HG03354 (cell line): ENCODE data around the gene IQSEC1.

Source experiments
- ATAC-seq: cut with Tn5 transposase; IDR thresholded peaks from one replicate; pipeline ENCODE4 v1.9.1; 2021; ENCODE audit warnings: mild to moderate bottlenecking; ENCODE audit not compliant: unreplicated experiment, poor library complexity, severe bottlenecking

IQSEC1 gene

GRCh38 chr3:13053420-13053819 lies 19.8 kb downstream of the IQSEC1 start:
- no peak for ATAC-seq

DNA sequence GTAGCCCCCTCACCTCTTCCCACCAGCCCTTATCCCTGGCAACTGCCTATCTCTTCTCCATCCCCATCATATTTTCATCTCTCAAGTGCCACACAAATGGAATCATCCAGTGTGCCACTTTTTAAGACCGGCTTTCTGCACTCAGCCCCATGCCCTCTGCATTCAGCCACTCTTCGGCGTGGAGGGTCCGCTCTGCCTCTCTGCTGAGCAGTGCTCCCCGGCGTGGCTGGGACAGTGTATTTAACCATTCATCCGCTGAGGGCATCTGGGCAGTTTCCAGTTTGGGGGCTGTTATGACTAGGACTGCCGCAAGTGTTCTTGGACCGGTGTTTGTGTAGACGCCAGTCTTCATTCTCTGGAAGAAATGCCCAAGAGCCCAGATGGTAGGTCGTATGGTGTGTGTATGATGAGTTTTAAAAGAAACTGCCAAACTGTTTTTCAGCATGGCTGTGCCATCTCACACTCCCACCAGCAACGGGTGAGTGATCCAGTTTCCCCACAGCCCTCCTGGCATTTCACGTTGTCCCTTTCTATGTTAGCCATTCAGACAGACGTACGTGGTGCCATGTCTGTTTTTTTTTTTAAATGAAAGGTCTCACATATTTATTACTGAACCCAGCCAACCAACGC lies 20.9 kb downstream of the IQSEC1 start:
- ATAC-seq: no peak

DNA sequence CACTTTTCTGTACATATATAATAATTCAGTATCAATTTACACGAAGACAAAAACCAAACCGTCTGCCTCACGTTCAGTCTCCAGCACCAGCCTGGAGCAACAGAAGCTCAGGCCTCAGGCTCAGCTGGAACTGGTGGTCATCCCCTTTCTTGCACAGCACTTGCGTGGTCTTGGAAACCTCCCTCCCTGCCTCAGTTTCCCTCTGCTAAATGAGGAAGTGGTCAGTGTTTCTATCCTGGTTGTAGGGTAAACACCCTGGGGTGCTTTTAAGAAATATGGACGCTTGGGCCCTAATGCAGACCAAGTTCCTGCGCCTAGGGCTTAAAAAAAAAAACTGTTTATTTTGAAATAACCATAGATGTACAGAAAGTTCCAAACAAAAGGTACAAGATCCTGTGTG lies 21.6 kb downstream of the IQSEC1 start:
- no peak for ATAC-seq

DNA sequence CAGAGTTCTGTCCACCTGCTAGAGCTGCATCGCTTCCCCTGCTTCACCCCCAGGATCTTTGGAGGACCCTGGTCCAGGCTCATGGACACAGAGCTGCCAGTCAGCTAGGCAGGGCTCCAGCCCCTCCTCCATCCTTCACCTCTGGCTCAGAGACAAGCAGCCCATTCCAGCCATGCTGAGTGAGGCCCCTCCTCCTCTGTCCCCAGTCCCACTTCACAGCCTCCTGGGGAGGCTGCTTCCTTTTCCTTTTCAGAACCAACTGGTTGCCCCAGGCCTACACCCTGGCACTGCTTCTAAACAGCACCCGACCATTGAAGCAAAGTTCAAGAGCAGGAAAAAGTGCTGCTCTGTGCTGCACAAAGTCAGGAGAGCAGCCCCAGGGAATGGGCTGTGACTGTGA lies 22.2 kb downstream of the IQSEC1 start:
- no peak for ATAC-seq

GRCh38 chr3:13050446-13050845 lies 22.8 kb downstream of the IQSEC1 start:
- ATAC-seq: no peak

DNA sequence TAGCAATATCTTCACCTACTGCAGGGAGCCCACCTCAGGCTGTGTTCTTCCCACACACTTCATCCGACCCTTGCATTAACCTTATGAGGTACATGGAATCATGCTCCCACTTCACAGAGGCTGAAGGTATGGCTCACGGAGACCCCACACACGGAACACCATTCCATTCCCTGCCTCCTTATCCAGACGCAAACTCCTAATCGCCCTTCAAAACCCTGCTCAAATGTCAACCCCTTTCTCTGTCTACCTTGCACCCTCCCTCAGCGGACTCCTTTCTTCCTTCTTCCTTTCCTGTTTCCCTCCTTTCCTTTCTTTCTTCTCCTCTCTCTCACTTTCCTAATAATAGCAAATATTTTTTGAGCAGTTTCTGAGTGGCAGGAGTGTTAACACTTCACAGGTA lies 23.8 kb downstream of the IQSEC1 start:
- ATAC-seq: no peak

- no peak for ATAC-seq
Measured at GRCh38 chr3:13047296-13048165, 25.7 kb downstream of the IQSEC1 start.

DNA sequence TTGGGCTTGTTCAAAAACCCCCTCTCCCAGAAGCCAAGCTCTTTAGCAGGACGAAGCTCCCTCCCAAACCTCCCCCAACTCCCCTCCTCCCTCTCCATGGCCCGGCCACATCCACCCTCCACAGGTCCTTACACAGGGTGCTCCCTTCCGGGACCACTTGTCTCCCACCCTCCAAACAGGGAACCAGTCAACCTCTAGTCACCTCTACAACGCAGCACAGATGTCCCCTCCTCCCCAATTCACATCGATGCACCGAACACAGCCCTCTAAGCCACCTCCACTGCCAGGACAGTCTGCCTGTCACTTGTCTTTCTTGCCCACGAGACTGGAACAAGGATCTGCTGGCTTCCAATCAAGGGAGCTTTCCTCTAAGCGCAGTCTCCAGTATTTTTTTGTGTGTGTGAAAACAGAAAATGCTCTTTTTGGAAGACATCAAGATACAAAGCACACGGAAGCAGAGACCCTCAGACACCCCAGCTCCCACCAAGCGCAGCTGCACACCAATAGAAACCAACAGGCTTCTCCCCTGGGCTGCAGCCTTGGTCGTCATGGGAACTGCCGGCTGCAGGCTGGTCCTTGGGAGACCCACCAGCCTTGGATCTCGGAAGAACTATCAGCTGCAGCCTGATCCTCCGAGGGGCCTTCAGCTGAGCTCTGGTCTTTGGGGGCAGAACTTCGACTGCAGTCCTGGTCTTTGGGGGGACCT lies 26.5 kb downstream of the IQSEC1 start:
- ATAC-seq: peak; percentile 36

DNA sequence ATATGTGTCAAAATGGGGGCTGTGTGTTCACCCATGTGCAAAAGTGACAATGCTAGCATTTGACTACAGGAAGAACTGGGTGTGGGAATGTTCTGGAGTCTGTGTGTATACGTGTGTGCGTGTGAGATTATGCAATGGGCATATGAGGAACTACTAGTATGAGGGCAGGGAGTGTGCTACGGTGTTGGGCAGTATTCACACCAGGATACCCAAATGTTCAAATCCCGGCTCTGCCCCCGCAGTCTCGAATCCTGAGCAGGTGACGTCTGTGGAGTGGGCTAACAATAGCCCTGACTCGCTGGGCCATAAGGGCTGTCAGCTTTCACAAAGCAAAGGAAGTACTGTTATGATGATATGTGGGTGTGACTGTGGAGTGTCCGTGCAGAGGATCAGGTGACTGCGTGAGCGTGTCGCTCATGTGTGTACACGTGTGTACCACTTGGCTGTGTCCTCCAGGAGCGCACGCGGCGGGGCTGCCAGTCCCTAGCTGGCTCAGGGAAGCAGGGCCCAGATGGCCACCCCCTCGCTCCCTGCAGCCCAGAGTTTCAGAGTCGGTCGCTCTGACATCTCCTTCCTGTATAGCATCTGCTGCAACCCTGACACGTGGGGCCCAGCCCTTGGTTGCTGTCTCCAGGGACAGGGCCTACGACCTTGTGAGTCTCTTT lies 27.2 kb downstream of the IQSEC1 start:
- ATAC-seq: peak; percentile 82

- peak; percentile 4 for ATAC-seq
Measured at GRCh38 chr3:13045241-13045903, 27.9 kb downstream of the IQSEC1 start.

- no peak for ATAC-seq
Measured at GRCh38 chr3:13044496-13045240, 28.6 kb downstream of the IQSEC1 start.

GRCh38 chr3:13043656-13044055 lies 29.6 kb downstream of the IQSEC1 start:
- ATAC-seq: no peak

DNA sequence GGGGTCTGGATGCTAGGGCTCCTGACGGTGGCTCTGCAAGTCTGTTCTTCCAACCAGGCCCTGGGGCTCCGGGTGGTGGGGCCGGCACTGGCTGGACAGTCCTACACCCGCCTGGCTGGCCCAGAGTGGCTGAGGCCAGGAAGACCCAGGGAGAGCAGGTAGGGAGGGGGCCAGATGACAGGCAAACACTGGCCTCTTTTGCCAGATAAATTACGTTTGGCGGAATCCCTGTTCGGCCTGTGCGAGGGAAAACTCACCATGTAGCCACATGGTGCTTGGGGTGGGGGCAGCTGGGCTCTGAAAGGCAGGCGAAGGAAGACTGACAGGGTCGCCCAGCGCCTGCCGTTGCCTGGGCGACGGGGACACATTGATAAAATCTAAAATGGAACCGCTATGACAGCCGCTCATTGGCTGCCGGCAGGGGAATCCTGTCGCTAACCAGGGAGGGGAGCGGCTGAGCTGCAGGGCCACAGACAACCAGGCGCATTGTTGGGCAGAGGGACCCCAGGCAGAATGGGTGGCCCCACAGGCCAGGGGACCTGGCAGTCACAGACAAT lies 30.4 kb downstream of the IQSEC1 start:
- no peak for ATAC-seq

DNA sequence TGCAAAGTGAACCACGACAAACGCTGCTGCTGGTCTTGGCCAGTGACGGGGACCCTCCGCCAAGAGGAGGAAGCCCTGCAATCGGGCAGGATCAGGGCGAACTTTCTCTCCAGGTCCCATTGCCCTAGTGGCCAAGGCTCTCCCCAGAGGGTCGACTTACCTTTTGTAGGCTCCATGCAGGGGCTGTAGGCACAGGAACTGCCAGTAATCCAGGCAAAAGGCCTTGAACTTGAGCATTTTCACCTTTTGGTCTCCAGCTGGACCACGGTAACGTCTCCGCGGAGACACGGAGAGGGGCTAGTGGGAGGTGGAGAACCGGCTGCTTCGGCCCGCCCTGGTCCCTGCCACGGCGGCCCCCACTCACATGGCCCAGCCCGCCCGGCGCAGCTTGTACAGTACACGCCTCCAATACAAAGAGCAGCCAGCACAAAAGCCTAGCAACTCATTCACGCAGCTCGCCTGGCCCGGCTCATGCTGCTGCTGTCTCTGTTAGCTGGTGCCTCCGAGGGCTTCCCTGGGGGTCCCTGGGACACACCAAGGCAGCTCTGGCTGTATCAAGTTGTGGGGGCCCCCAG lies 31.0 kb downstream of the IQSEC1 start:
- no peak for ATAC-seq

- no peak for ATAC-seq
Measured at GRCh38 chr3:13041113-13041776, 32.0 kb downstream of the IQSEC1 start.

DNA sequence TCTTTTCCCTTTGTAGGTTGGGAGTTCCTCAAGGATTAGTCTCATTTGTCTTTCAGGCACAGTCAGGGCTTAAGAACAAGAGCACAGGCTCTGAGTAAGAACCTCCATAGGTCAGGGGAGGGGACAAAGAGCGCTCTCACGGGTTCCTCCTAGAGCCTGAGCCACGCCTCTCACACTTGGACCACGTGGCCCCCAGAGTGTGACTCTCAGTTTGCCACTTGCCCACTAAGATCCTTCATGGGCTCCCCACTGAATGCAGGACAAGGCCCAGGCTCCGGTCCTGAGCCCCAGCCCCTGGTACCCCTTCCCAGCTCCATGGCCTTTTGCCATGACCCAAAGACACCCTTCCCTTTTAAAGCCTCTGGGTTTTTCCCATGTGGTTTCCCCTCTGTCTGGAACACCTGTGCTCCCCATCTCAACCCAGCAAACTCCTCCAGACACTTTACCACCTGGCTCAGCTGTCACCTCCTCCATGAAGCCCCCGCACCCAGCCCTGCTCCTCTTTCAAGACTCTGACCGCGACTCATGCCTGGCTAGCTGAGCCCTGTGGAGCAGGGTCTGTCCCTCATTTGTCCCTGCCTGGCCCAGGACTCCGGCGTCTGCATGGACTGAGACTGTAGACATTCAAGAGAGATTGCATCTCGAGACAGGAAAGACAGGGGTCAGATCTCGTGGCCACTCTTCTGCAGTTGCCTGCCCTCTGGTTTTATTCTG lies 32.7 kb downstream of the IQSEC1 start:
- ATAC-seq: peak; percentile 89

GRCh38 chr3:13039213-13039896 lies 33.9 kb downstream of the IQSEC1 start:
- no peak for ATAC-seq
